Ectodermal cell (in vitro differentiated cells): ENCODE results near the gene SIK3.
"Not testable (repeated sequence)": the region's sequence is repeated elsewhere in the genome, so short reads cannot be mapped to it uniquely, and the experiment has no call there.

Source experiments
- H3K27ac ChIP-seq: 2 replicates; pipeline ENCODE4 v1.7.0; 2013; ENCODE audit warnings: mild to moderate bottlenecking, low read depth, low read length; ENCODE audit not compliant: insufficient read depth, poor library complexity, severe bottlenecking
- H3K27me3 ChIP-seq: 2 replicates; pipeline ENCODE4 v1.7.0; 2013; ENCODE audit warnings: mild to moderate bottlenecking, low read length; ENCODE audit not compliant: insufficient read depth, control insufficient read depth, poor library complexity, severe bottlenecking
- H3K36me3 ChIP-seq: one replicate; pipeline ENCODE4 v1.7.0; 2013; ENCODE audit warnings: low read length; ENCODE audit not compliant: control insufficient read depth, insufficient read depth
- H3K4me1 ChIP-seq: one replicate; pipeline ENCODE4 v1.7.0; 2013; ENCODE audit warnings: low read length; ENCODE audit not compliant: control insufficient read depth, insufficient read depth
- H3K4me3 ChIP-seq: 2 replicates; pipeline ENCODE4 v1.7.0; 2013; ENCODE audit warnings: low read depth, low read length, control low read depth; ENCODE audit not compliant: insufficient read depth
- H3K9me3 ChIP-seq: 2 replicates; pipeline ENCODE4 v1.7.0; 2013; ENCODE audit warnings: mild to moderate bottlenecking, low read length, moderate library complexity; ENCODE audit not compliant: control insufficient read depth
- WGBS, 2 experiments: methylation state at CpG; one replicate each; pipeline ENCODE4 v1.1.7; 2013; ENCODE audit warnings: missing lambda C conversion rate in 2 of 2; 5-methylcytosine and 5-hydroxymethylcytosine counted together

SIK3 gene

DNA sequence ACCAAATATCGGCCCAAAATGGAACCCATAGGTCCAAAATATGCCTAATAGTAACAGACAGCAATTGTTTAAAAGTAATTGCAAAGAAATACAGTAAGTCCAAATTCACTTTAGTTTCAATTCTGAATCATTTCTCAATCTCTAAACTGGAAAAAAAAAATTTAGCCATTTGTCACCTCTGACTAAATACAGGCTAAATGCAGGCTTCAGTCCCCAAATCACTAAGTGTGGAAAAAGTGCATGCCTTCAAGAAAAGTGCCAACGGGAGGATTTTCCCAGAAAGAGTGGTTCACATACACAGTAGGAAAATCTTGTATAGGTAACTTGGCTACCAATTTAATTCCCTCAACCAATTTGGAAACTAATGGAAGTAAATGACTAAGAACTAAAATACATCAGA, 35.7 kb downstream of the SIK3 start:
- H3K9me3 ChIP-seq = no peaks in the 10 kb centered on the region
- H3K4me1 ChIP-seq = no peaks in the 10 kb centered on the region
- no peaks in the 10 kb centered on the region for H3K27me3 ChIP-seq
- H3K4me3 ChIP-seq = no peak overlapping the region
- WGBS, 2 experiments = 95 to 100% methylated on average over 1 to 2 of the region's 2 CpGs
- no peak overlapping the region for H3K27ac ChIP-seq
- no peaks in the 10 kb centered on the region for H3K36me3 ChIP-seq

GRCh38 chr11:117061256-117061655, 37.0 kb downstream of the SIK3 start:
- WGBS, 2 experiments = 94 to 95% methylated on average over 5 of the region's 5 CpGs
- Histone ChIP-seq H3K9me3 (no peaks in the 10 kb centered on the region), H3K36me3 (no peaks in the 10 kb centered on the region), H3K4me3 (no peak overlapping the region), H3K4me1 (no peaks in the 10 kb centered on the region), H3K27ac (no peak overlapping the region), H3K27me3 (no peaks in the 10 kb centered on the region)

DNA sequence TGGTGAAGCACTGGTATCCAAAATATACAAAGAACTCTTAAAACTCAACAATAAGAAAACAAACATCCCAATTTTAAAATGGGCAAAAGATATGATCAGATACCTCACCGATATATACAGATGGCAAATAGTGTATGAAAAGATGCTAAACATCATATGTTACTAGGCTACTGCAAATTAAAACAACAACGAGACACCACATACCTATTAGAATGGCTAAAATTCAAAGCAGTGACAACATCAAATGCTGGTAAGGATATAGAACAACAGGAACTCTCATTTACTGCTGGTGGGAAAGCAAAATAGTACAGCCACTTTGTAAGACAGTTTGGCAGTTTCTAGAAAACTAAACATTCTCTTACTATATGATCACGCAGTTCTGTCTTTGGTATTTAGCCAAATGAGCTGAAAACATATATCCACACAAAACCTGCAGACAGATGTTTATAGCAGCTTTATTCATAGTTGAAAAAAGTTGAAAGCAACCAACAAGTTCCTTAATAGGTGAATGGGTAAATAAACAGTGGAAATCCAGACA, 38.5 kb downstream of the SIK3 start:
- no peak overlapping the region for H3K27ac ChIP-seq
- 98 to 100% methylated on average over 1 to 3 of the region's 3 CpGs for WGBS, 2 experiments
- H3K27me3 ChIP-seq = no peaks in the 10 kb centered on the region
- no peaks in the 10 kb centered on the region for H3K9me3 ChIP-seq
- no peaks in the 10 kb centered on the region for H3K36me3 ChIP-seq
- no peak overlapping the region for H3K4me3 ChIP-seq
- H3K4me1 ChIP-seq = no peaks in the 10 kb centered on the region

DNA sequence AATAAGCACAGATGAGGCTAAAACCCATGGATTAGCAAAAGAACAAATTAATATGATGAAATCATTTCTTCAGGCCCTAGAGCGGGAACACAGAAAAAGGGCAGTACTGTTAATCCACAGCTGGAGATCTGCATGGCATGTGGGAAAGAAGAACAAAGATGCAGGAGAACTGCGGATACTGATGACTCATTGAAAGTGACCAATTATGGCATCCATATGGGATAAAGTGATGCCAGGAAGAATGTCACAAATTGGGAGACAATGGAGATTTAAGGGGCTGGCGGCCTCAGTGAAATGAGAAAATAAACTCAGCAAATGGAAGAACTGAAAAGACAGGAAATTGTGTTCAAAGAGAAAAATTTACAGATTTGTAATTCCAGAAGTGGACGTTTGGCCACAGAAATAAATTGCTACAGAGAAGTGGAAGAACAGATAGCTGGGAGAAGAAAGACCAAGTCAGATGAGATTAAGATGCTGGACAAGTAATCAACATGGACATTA, 39.4 kb downstream of the SIK3 start:
- H3K27me3 ChIP-seq = no peaks in the 10 kb centered on the region
- H3K36me3 ChIP-seq = no peaks in the 10 kb centered on the region
- no peaks in the 10 kb centered on the region for H3K9me3 ChIP-seq
- no peak overlapping the region for H3K27ac ChIP-seq
- WGBS, 2 experiments = 63 to 68% methylated on average over 4 of the region's 4 CpGs
- no peaks in the 10 kb centered on the region for H3K4me1 ChIP-seq
- H3K4me3 ChIP-seq = no peak overlapping the region

DNA sequence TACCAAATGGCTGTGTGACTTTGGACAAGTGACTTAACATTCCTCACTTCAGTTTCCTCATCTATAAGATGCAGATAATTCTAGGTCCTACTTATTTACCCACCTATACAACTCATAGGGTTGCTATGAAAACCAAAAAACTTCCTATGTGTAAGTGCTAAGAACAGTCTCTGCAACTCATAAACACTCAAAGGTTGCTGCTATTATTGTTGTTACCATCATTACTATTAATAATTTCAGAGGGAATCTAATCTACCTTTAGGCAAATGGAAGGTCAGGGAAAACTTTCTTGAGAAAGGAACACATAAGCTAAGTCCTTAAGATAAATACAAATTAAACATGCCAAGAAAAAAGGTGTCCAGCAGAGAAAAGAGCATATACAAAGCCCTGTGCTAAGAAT, 40.5 kb downstream of the SIK3 start:
- H3K4me3 ChIP-seq = no peak overlapping the region
- H3K27me3 ChIP-seq = no peaks in the 10 kb centered on the region
- no peak overlapping the region for H3K27ac ChIP-seq
- H3K4me1 ChIP-seq = no peaks in the 10 kb centered on the region
- H3K36me3 ChIP-seq = no peaks in the 10 kb centered on the region
- no peaks in the 10 kb centered on the region for H3K9me3 ChIP-seq

DNA sequence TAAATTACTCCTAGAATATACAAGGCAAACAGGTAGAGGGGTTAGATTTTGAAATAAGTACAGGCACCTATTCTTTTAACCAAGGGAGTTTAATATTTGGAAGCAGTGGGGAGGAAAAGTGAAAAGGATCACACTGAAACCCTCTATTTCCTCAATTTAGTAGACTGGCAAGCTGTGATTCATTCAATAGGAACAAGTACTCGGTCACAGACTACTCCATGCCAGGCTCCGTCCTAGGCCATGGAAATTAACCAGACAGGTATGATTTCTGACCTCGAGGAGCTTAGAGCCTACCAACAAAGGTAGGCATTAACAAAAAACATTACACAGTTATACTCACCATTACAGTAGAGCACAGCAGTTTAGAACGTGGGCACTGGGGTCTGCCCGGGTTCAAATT, 40.9 kb downstream of the SIK3 start:
- Histone ChIP-seq H3K27ac (no peak overlapping the region), H3K4me1 (no peaks in the 10 kb centered on the region), H3K36me3 (no peaks in the 10 kb centered on the region), H3K27me3 (no peaks in the 10 kb centered on the region), H3K4me3 (no peak overlapping the region), H3K9me3 (no peaks in the 10 kb centered on the region)
- 93 to 95% methylated on average over 5 of the region's 5 CpGs for WGBS, 2 experiments

- H3K4me1 ChIP-seq = no peaks in the 10 kb centered on the region
- H3K36me3 ChIP-seq = no peaks in the 10 kb centered on the region
- no peak overlapping the region for H3K4me3 ChIP-seq
- H3K9me3 ChIP-seq = no peaks in the 10 kb centered on the region
- H3K27me3 ChIP-seq = no peaks in the 10 kb centered on the region
- no peak overlapping the region for H3K27ac ChIP-seq
- WGBS, 2 experiments = 88 to 90% methylated on average over 5 of the region's 5 CpGs
Observed at GRCh38 chr11:117055469-117055868, 42.8 kb downstream of the SIK3 start.

- WGBS, 2 experiments = 96 to 97% methylated on average over 1 of the region's 1 CpG
- H3K9me3 ChIP-seq = no peaks in the 10 kb centered on the region
- H3K36me3 ChIP-seq = no peaks in the 10 kb centered on the region
- no peak overlapping the region for H3K4me3 ChIP-seq
- no peaks in the 10 kb centered on the region for H3K27me3 ChIP-seq
- no peaks in the 10 kb centered on the region for H3K4me1 ChIP-seq
- no peak overlapping the region for H3K27ac ChIP-seq
Observed at GRCh38 chr11:117054382-117054781, 43.8 kb downstream of the SIK3 start.

- Histone ChIP-seq H3K9me3 (no peaks in the 10 kb centered on the region), H3K27ac (no peak overlapping the region), H3K4me3 (no peak overlapping the region), H3K4me1 (no peaks in the 10 kb centered on the region), H3K36me3 (no peaks in the 10 kb centered on the region), H3K27me3 (no peaks in the 10 kb centered on the region)
- 95 to 96% methylated on average over 7 to 8 of the region's 8 CpGs for WGBS, 2 experiments
Observed at GRCh38 chr11:117052196-117053149, 45.8 kb downstream of the SIK3 start.

DNA sequence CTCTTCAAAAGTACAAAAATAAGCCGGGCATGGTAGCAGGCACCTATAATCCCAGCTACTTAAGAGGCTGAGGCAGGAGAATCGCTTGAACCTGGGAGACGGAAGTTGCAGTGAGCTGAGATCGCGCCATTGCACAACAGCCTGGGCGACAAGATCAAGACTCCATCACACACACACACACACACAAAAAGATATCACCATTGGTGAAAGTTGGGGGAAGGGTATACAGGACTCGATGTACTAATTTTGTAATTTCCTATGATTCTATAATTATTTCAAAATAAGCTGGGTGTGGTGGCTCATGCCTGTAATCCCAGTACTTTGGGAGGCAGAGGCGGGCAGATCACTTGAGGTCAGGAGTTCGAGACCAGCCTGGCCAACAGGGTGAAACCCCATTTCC, 48.1 kb downstream of the SIK3 start:
- H3K36me3 ChIP-seq, H3K27ac ChIP-seq, H3K4me3 ChIP-seq, H3K4me1 ChIP-seq, H3K27me3 ChIP-seq, H3K9me3 ChIP-seq: not testable (repeated sequence)
- 95% methylated on average over 5 to 8 of the region's 9 CpGs for WGBS, 2 experiments
